Activated CD4-positive, alpha-beta T cell treated with anti-CD3 and anti-CD28 coated beads, Interleukin-10, Interleukin-2, amounts not matched to agents 100 ng/mL and 50 ng/mL, durations not matched to agents 16 hours and 8 hours (primary cell): ENCODE results near the gene TSPAN18.

ENCODE experiments used
- DNase-seq: peaks from one replicate; pipeline ENCODE4 v3.0.0-alpha.2; 2020

TSPAN18 gene

GRCh38 chr11:44741976-44742375 is 15.2 kb downstream of the TSPAN18 start:
- DNase-seq: no peak

GRCh38 chr11:44742508-44743246 is 15.9 kb downstream of the TSPAN18 start:
- DNase-seq: no peak

GRCh38 chr11:44743326-44743725 is 16.6 kb downstream of the TSPAN18 start:
- no peak for DNase-seq

- DNase-seq: no peak
Observed at GRCh38 chr11:44743959-44744557, 17.3 kb downstream of the TSPAN18 start.

GRCh38 chr11:44746894-44747293 is 20.1 kb downstream of the TSPAN18 start:
- DNase-seq: no peak

GRCh38 chr11:44747316-44747715 is 20.6 kb downstream of the TSPAN18 start:
- no peak for DNase-seq

GRCh38 chr11:44747836-44748235 is 21.1 kb downstream of the TSPAN18 start:
- DNase-seq: no peak

GRCh38 chr11:44748606-44749005 is 21.8 kb downstream of the TSPAN18 start:
- no peak for DNase-seq

- DNase-seq: no peak
Observed at GRCh38 chr11:44749189-44749588, 22.4 kb downstream of the TSPAN18 start.

- DNase-seq: no peak
Observed at GRCh38 chr11:44750551-44751465, 24.0 kb downstream of the TSPAN18 start.

- no peak for DNase-seq
Observed at GRCh38 chr11:44752300-44752699, 25.5 kb downstream of the TSPAN18 start.

- no peak for DNase-seq
Observed at GRCh38 chr11:44752713-44753112, 26.0 kb downstream of the TSPAN18 start.

GRCh38 chr11:44753961-44754645 is 27.3 kb downstream of the TSPAN18 start:
- DNase-seq: no peak

GRCh38 chr11:44754876-44755555 is 28.3 kb downstream of the TSPAN18 start:
- DNase-seq: no peak

- DNase-seq: no peak
Observed at GRCh38 chr11:44755556-44756523, 29.1 kb downstream of the TSPAN18 start.

GRCh38 chr11:44758983-44759382 is 32.2 kb downstream of the TSPAN18 start:
- no peak for DNase-seq

GRCh38 chr11:44759743-44760476 is 33.1 kb downstream of the TSPAN18 start:
- DNase-seq: no peak

- no peak for DNase-seq
Observed at GRCh38 chr11:44760477-44760872, 33.7 kb downstream of the TSPAN18 start.

GRCh38 chr11:44760917-44761550 is 34.3 kb downstream of the TSPAN18 start:
- no peak for DNase-seq

- DNase-seq: no peak
Observed at GRCh38 chr11:44761551-44761961, 34.8 kb downstream of the TSPAN18 start.
